SU-DHL-6 (cell line): ENCODE measurements around the gene USP13.

Experiments used
- H2AFZ ChIP-seq: fragments of 200-600 bp; sonication (generic); 2 replicates; pipeline ENCODE4 v1.6.1; 2014; ENCODE audit warnings: low read depth, mild to moderate bottlenecking, moderate library complexity, mixed read lengths, antibody characterized with exemption, low read length; ENCODE audit not compliant: severe bottlenecking
- H3F3A ChIP-seq: fragments of 200-600 bp; shearing (Covaris generic); 2 replicates; pipeline ENCODE4 v1.6.0; 2016; ENCODE audit warnings: antibody characterized with exemption, mild to moderate bottlenecking; ENCODE audit not compliant: insufficient read depth
- H3K27ac ChIP-seq: fragments of 200-600 bp; sonication (generic); 2 replicates; pipeline ENCODE4 v1.5.1; 2016; ENCODE audit warnings: low read depth, mild to moderate bottlenecking, low read length, moderate library complexity, mixed read lengths
- H3K27me3 ChIP-seq: fragments of 200-600 bp; sonication (generic), shearing (Covaris generic); 2 replicates; pipeline ENCODE4 v1.6.0; 2014; ENCODE audit warnings: mild to moderate bottlenecking, low read length
- H3K36me3 ChIP-seq: fragments of 200-600 bp; sonication (generic); 2 replicates; pipeline ENCODE4 v1.6.1; 2014; ENCODE audit warnings: mild to moderate bottlenecking, low read length, mixed read lengths
- H3K4me2 ChIP-seq: fragments of 300-600, 200-600 bp; shearing (Covaris generic), sonication (generic); 2 replicates; pipeline ENCODE4 v1.6.0; 2014; ENCODE audit warnings: low read length, low read depth, mild to moderate bottlenecking; ENCODE audit not compliant: poor library complexity, severe bottlenecking
- H3K4me3 ChIP-seq: fragments of 200-600 bp; sonication (generic); 2 replicates; pipeline ENCODE4 v1.5.1; 2014; ENCODE audit warnings: antibody characterized with exemption, low read length, mild to moderate bottlenecking, mixed read lengths; ENCODE audit not compliant: insufficient read depth, poor library complexity, severe bottlenecking
- H3K79me2 ChIP-seq: fragments of 200-600 bp; sonication (generic); 2 replicates; pipeline ENCODE4 v1.6.1; 2014; ENCODE audit warnings: mild to moderate bottlenecking, low read length, moderate library complexity; ENCODE audit not compliant: insufficient read depth
- H3K9ac ChIP-seq: fragments of 200-600 bp; sonication (generic); 2 replicates; pipeline ENCODE4 v1.7.0; 2014; ENCODE audit warnings: mild to moderate bottlenecking, low read length
- H3K9me2 ChIP-seq: fragments of 200-600 bp; sonication (generic); replicated peaks from 2 replicates; pipeline ENCODE4 v1.6.1; 2014; ENCODE audit warnings: low read length; ENCODE audit not compliant: insufficient read depth
- H3K9me3 ChIP-seq: fragments of 200-600 bp; sonication (generic); 2 replicates; pipeline ENCODE4 v1.6.1; 2014; ENCODE audit warnings: low read length, mixed read lengths; ENCODE audit not compliant: insufficient read depth
- H4K20me1 ChIP-seq: fragments of 200-600 bp; sonication (generic); 2 replicates; pipeline ENCODE4 v1.6.1; 2014; ENCODE audit warnings: low read depth, mild to moderate bottlenecking, antibody characterized with exemption, low read length, moderate library complexity, mixed read lengths
- EZH2phosphoT487 ChIP-seq: fragments of 200-600 bp; sonication (generic), shearing (Covaris generic); conservative IDR thresholded peaks from 2 replicates; pipeline ENCODE4 v1.6.1; 2018; ENCODE audit warnings: mild to moderate bottlenecking, antibody characterized with exemption, low read length, moderate library complexity, mixed read lengths
- TF ChIP-seq, protein P1 (sequence below): fragments of 200-600 bp; sonication (generic); IDR thresholded peaks from one replicate; pipeline ENCODE4 v1.5.1; 2017; ENCODE audit warnings: antibody characterized with exemption, mild to moderate bottlenecking, low read length, moderate library complexity; ENCODE audit not compliant: insufficient read depth, poor library complexity, severe bottlenecking

USP13 gene

DNA sequence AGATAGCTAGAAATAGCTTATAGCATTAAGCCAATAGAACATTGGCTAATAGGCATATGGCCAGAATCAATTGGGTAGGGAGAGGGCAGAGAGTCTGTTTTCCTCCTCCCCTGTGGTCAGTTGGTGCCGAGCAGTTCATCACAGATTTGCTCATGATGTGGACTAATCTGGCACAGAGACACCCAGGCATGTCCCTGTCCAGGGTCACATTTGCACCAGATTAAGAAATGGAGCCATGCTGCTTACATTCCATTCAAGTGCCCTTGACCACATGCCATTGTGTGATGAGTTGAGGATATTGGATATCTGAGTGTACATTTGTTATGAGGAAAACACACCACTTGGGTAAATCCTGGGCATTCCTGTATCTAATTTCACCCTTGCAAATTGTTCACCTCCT lies 53.4 kb downstream of the USP13 start:
- Histone ChIP-seq H3F3A (no peaks in the 10 kb centered on the region), H3K27me3 (no peaks in the 10 kb centered on the region), H3K79me2 (no peaks in the 10 kb centered on the region), H4K20me1 (no peaks in the 10 kb centered on the region), H3K4me3 (no peak overlapping the region), H3K36me3 (no peaks in the 10 kb centered on the region; the same call in 1 of the 2 replicates), H3K4me2 (no peak overlapping the region), H3K27ac (no peak overlapping the region), H3K9ac (no peak overlapping the region), H3K9me3 (no peaks in the 10 kb centered on the region), H3K9me2 (no peaks in the 10 kb centered on the region), H2AFZ (no peak overlapping the region)
- TF ChIP-seq EZH2phosphoT487 = no peak
- TF ChIP-seq, protein P1, sequence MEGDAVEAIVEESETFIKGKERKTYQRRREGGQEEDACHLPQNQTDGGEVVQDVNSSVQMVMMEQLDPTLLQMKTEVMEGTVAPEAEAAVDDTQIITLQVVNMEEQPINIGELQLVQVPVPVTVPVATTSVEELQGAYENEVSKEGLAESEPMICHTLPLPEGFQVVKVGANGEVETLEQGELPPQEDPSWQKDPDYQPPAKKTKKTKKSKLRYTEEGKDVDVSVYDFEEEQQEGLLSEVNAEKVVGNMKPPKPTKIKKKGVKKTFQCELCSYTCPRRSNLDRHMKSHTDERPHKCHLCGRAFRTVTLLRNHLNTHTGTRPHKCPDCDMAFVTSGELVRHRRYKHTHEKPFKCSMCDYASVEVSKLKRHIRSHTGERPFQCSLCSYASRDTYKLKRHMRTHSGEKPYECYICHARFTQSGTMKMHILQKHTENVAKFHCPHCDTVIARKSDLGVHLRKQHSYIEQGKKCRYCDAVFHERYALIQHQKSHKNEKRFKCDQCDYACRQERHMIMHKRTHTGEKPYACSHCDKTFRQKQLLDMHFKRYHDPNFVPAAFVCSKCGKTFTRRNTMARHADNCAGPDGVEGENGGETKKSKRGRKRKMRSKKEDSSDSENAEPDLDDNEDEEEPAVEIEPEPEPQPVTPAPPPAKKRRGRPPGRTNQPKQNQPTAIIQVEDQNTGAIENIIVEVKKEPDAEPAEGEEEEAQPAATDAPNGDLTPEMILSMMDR = no peak

DNA sequence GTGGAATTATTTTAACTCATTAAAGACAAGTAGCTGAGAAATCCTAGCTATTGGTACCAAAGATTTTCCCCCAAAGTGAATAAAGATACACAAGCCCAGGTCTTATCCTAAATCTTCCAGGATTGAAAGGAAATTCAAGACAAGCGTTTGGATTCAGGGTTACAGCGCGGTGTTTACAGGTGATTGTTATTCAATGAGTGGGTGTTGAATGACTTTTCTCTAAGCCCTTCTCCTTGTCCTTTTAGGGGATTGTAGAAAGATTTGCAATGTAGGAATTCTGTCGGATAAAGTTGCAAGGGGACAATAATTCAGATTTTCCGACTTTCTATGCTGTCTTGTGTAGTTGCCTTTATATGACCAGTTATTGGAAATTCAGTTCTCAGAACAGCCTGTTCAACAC lies 57.2 kb downstream of the USP13 start:
- Histone ChIP-seq H3K36me3 (peaks cover 5% of the 10 kb centered on the region; the same call in 1 of the 2 replicates), H4K20me1 (no peaks in the 10 kb centered on the region; the same call in 1 of the 2 replicates), H3K79me2 (no peaks in the 10 kb centered on the region), H2AFZ (no peak overlapping the region), H3K27ac (no peak overlapping the region), H3K9me2 (no peaks in the 10 kb centered on the region), H3K27me3 (no peaks in the 10 kb centered on the region), H3K4me3 (no peak overlapping the region), H3K9ac (no peak overlapping the region), H3F3A (no peaks in the 10 kb centered on the region), H3K4me2 (no peak overlapping the region), H3K9me3 (no peaks in the 10 kb centered on the region)
- no peak for TF ChIP-seq EZH2phosphoT487
- TF ChIP-seq, protein P1 = no peak

DNA sequence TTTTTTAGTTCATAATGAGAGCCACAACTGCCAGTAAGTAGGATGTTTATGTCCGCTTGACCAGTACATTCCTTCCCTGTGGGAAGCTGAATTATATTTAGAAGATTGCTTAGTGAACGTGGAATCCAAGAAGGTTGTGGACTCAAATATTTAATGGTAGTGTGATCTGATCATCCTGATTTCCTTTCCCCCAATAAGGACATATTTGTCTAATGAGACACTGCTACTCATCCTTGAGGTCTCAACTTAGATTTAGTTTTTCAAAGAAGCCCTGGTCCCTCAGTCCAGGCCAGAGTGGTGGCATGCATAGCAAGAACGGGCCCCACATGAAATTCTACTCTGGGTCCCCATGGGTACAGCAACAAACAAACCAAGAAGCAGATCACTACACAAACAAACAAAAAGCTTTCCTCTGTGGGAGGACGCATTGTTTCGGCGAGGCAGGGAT lies 60.8 kb downstream of the USP13 start:
- Histone ChIP-seq H3K27ac (no peak overlapping the region), H3K4me2 (no peak overlapping the region), H3K9me3 (no peaks in the 10 kb centered on the region), H3K4me3 (no peak overlapping the region), H2AFZ (no peak overlapping the region), H3K36me3 (peaks cover 5% of the 10 kb centered on the region; the same call in 1 of the 2 replicates), H3K79me2 (no peaks in the 10 kb centered on the region), H3K9me2 (no peaks in the 10 kb centered on the region), H3K9ac (no peak overlapping the region), H4K20me1 (no peaks in the 10 kb centered on the region; the same call in 1 of the 2 replicates), H3K27me3 (no peaks in the 10 kb centered on the region), H3F3A (no peaks in the 10 kb centered on the region)
- no peak for TF ChIP-seq EZH2phosphoT487
- TF ChIP-seq, protein P1 = no peak
